ENCODE measurements around the gene GAD2.

Gene GAD2

DNA sequence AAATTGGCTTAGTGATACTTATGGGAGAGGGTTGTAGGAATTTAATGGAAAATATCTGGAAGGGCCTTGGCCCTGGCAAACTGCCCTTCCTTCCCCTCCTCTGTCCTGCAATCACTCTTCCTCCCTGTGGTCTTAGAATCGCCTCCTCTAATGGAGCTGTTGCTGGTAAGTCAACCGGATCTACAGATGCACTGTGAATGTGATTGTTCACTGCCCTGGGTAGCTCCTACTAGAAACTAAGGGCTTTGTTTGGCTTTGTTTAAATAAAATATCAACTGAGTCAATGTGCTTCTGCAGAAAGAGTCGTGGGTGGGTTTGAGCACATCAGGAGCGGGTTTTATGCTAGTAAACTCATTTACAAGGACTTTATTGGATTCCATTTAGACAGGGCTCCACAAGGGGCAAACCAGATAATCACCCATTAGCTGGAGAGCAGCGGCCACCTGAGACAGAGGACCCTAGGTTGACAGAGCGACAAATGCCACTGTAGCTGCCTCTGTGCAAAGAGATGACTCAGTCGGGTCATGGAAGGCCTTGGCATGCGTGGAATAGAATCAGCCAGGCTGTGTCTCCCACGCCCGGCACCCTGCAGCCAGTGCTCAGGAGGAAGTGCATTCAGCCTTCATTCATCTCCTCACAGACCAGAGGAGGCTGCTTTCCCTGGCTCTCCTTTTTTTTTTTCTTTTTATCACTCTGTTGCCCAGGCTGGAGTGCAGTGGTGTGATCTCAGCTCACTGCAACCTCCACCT lies 97.9 kb downstream of the GAD2 start:
- Histone ChIP-seq H3K27ac (ENCODE audit: low read length) (no peak overlapping the region), H3K4me2 (ENCODE audit: insufficient read depth, low read length) (no peak overlapping the region), H3K79me2 (ENCODE audit: insufficient read depth, low read length) (no peaks in the 10 kb centered on the region), H3K4me3 (ENCODE audit: low read depth in 1 of 2, low read length in 2 of 2) (no peak overlapping the region), H3K9ac (ENCODE audit: low read depth, low read length) (no peak overlapping the region), H3K27me3 (ENCODE audit: insufficient read depth, low read length, poor library complexity) (peaks cover 5% of the 10 kb centered on the region), H3K4me1 (ENCODE audit: insufficient read depth, low read length) (no peaks in the 10 kb centered on the region), H3K9me3 (ENCODE audit: insufficient read depth, low read length, severe bottlenecking) (no peaks in the 10 kb centered on the region), H2AFZ (ENCODE audit: low read depth, low read length) (no peak overlapping the region), H4K20me1 (ENCODE audit: insufficient read depth, low read length) (no peaks in the 10 kb centered on the region), H3K36me3 (ENCODE audit: insufficient read depth, low read length) (no peaks in the 10 kb centered on the region)
- no peak for DNase-seq
- no peak for TF ChIP-seq EZH2 (IDR thresholded peaks at IDR 0.05; ENCODE audit: borderline replicate concordance, low read depth, low read length, severe bottlenecking)
- TF ChIP-seq CTCF (IDR thresholded peaks at IDR 0.05; ENCODE audit: borderline replicate concordance, extremely low read depth, low read length, poor library complexity, severe bottlenecking), result no peak
- no peak for ATAC-seq (ENCODE audit: insufficient read depth, low read depth)

DNA sequence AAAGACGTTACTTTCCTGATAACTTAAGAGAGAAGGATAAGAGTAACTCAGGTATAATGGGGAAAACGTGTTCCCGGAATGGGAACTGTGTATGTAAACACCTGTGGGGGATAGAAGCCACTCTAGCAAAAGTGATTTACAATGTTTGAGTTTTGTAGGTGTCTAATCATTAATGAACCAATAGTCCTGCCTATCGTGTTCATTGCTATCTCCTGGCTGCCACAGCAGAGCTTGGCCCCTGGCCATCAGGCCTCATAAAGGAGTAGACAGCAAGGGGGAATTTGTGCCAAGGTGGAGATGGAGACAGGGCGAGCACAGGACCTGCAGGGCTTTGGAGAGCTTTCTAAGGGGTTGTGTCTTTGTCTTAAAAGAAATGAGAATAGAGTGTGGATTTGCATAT lies 102.1 kb downstream of the GAD2 start:
- no peak overlapping the region for H3K4me2 ChIP-seq (ENCODE audit: insufficient read depth, low read length)
- H3K79me2 ChIP-seq (ENCODE audit: insufficient read depth, low read length), result no peaks in the 10 kb centered on the region
- ATAC-seq (ENCODE audit: insufficient read depth, low read depth), result no peak
- TF ChIP-seq CTCF (IDR thresholded peaks at IDR 0.05; ENCODE audit: borderline replicate concordance, extremely low read depth, low read length, poor library complexity, severe bottlenecking) (no peak), EZH2 (IDR thresholded peaks at IDR 0.05; ENCODE audit: borderline replicate concordance, low read depth, low read length, severe bottlenecking) (no peak)
- H4K20me1 ChIP-seq (ENCODE audit: insufficient read depth, low read length), result no peaks in the 10 kb centered on the region
- H3K36me3 ChIP-seq (ENCODE audit: insufficient read depth, low read length), result no peaks in the 10 kb centered on the region
- H3K9ac ChIP-seq (ENCODE audit: low read depth, low read length), result no peak overlapping the region
- H3K27me3 ChIP-seq (ENCODE audit: insufficient read depth, low read length, poor library complexity), result peaks cover 5% of the 10 kb centered on the region
- no peaks in the 10 kb centered on the region for H3K9me3 ChIP-seq (ENCODE audit: insufficient read depth, low read length, severe bottlenecking)
- H3K27ac ChIP-seq (ENCODE audit: low read length), result no peak overlapping the region
- H2AFZ ChIP-seq (ENCODE audit: low read depth, low read length), result no peak overlapping the region
- H3K4me1 ChIP-seq (ENCODE audit: insufficient read depth, low read length), result no peaks in the 10 kb centered on the region
- DNase-seq, result no peak
- H3K4me3 ChIP-seq (ENCODE audit: low read depth in 1 of 2, low read length in 2 of 2), result no peak overlapping the region

DNA sequence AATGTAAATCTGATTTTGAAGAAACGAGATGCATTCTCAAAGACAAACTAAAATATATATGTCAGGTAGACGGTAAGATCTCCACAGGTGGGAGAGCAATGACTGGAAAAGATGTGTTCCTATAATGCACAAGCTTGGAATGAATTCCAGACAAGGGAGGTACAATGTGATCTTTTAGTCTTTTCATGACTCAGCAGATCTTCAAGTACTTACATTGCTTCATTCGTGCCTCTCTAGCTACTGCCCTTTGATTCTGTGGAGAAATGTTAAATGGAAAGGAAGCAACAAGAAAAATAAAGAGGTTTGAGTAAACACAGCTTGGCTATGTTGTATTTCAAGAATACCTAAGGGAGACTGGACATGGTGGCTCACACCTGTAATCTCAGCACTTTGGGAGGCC lies 106.6 kb downstream of the GAD2 start:
- Histone ChIP-seq H2AFZ (ENCODE audit: low read depth, low read length) (no peak overlapping the region), H3K4me3 (ENCODE audit: low read depth in 1 of 2, low read length in 2 of 2) (no peak overlapping the region), H3K79me2 (ENCODE audit: insufficient read depth, low read length) (no peaks in the 10 kb centered on the region), H3K27ac (ENCODE audit: low read length) (no peak overlapping the region), H3K36me3 (ENCODE audit: insufficient read depth, low read length) (no peaks in the 10 kb centered on the region), H3K9ac (ENCODE audit: low read depth, low read length) (no peak overlapping the region), H3K4me2 (ENCODE audit: insufficient read depth, low read length) (no peak overlapping the region), H3K9me3 (ENCODE audit: insufficient read depth, low read length, severe bottlenecking) (no peaks in the 10 kb centered on the region), H3K4me1 (ENCODE audit: insufficient read depth, low read length) (no peaks in the 10 kb centered on the region), H4K20me1 (ENCODE audit: insufficient read depth, low read length) (no peaks in the 10 kb centered on the region), H3K27me3 (ENCODE audit: insufficient read depth, low read length, poor library complexity) (peaks cover 5% of the 10 kb centered on the region)
- TF ChIP-seq CTCF (IDR thresholded peaks at IDR 0.05; ENCODE audit: borderline replicate concordance, extremely low read depth, low read length, poor library complexity, severe bottlenecking), result no peak
- no peak for TF ChIP-seq EZH2 (IDR thresholded peaks at IDR 0.05; ENCODE audit: borderline replicate concordance, low read depth, low read length, severe bottlenecking)
- ATAC-seq (ENCODE audit: insufficient read depth, low read depth) (no peak), DNase-seq (no peak)

Measured in DND-41 (cell line).